Thoracic aorta (tissue), 2 donors: ENCODE results near the gene UVRAG. TPM values are rescaled to one million over a fixed set of nuclear protein-coding genes. Genes with fewer than 3 reads are reported as not detected.

Source experiments
- ATAC-seq: fragments of 150-250 bp; one replicate; pipeline ENCODE4 v1.8.0; 2017; ENCODE audit warnings: low read depth; ENCODE audit not compliant: insufficient number of reproducible peaks, low FRiP score
- DNase-seq: peaks from one replicate; pipeline ENCODE4 v3.0.0-alpha.2; 2020; ENCODE audit warnings: low spot score
- H3K27ac ChIP-seq, 2 donors: fragments of 200-600 bp; sonication (generic); 1 replicate in 1 of 2; 2 replicates in 1 of 2; pipeline ENCODE4 v1.5.1; 2016; ENCODE audit warnings: mild to moderate bottlenecking in 2 of 2, moderate library complexity in 2 of 2
- H3K27me3 ChIP-seq: fragments of 200-600 bp; sonication (generic); replicated peaks from 2 replicates; pipeline ENCODE4 v1.6.0; 2016; ENCODE audit warnings: mild to moderate bottlenecking; ENCODE audit not compliant: insufficient read depth
- H3K36me3 ChIP-seq: fragments of 200-600 bp; sonication (generic); one replicate; pipeline ENCODE4 v1.5.1; 2016
- H3K4me1 ChIP-seq, 2 donors: fragments of 200-600 bp; sonication (generic); 1 replicate in 1 of 2; 2 replicates in 1 of 2; pipeline versions ENCODE4 v1.5.1 to v1.6.0; 2016; ENCODE audit warnings: low read depth in 2 of 2, mild to moderate bottlenecking in 1 of 2; ENCODE audit not compliant: control insufficient read depth in 1 of 2
- H3K4me3 ChIP-seq: fragments of 200-600 bp; sonication (generic); 2 replicates; pipeline ENCODE4 v1.5.1; 2016; ENCODE audit warnings: mild to moderate bottlenecking
- H3K9me3 ChIP-seq: fragments of 200-600 bp; sonication (generic); 2 replicates; pipeline ENCODE4 v1.5.1; 2016
- CTCF ChIP-seq: fragments of 200-600 bp; sonication (generic); IDR thresholded peaks from one replicate; pipeline ENCODE4 v1.5.1; 2019; ENCODE audit warnings: antibody characterized with exemption
- total RNA-seq, 2 donors: library from RNA; depleted of rRNA; stranded (reverse); fragments of >200 nt; gene quantifications; one replicate each; pipeline versions ENCODE4 v1.1.0 to v1.2.3, GENCODE V29; 2016

UVRAG gene
- total RNA-seq, 2 donors from 2014 or later, result 20.4 to 27.7 TPM

DNA sequence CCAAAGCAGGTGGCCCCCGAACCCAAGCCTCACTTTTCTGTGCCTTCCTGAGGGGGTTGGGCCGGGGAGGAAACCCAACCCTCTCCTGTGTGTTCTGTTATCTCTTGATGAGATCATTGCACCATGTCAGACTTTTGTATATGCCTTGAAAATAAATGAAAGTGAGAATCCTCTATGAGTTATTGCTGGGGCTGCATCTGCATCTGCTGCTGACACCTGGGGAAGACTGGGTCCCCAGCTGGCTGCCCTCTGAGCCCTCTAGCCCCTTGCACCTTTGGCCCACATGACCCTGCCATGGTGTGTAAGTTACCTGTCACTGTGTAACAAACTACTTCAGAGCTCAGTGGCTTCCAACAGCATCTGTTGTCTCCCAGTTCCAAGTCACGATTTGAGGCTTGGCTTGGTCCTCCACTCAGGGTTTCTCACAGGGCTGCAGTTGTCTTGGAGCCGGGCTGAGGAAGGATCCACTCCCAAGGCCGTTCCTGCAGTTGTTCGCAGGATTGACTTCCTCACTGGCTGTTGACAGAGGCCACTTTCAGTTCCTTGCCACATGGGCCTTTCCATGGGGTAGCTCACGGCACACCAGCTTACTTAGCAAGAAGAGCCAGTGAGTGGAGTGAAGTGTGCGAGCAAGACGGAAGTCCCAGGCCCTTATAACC, 13.5 kb upstream of the UVRAG start:
- Histone ChIP-seq H3K27me3 (no peaks in the 10 kb centered on the region), H3K4me1 (no peaks in the 10 kb centered on the region), H3K36me3 (no peaks in the 10 kb centered on the region), H3K4me3 (no peak overlapping the region), H3K9me3 (no peaks in the 10 kb centered on the region), H3K27ac (no peak overlapping the region)
- DNase-seq (no peak), ATAC-seq (no peak)
- TF ChIP-seq CTCF, result no peak

GRCh38 chr11:75802021-75802912, 12.7 kb upstream of the UVRAG start:
- DNase-seq, result no peak
- ATAC-seq, result no peak
- no peaks in the 10 kb centered on the region for H3K4me1 ChIP-seq
- no peaks in the 10 kb centered on the region for H3K9me3 ChIP-seq
- no peaks in the 10 kb centered on the region for H3K27me3 ChIP-seq
- H3K27ac ChIP-seq, result no peak overlapping the region
- no peak for TF ChIP-seq CTCF
- H3K36me3 ChIP-seq, result no peaks in the 10 kb centered on the region
- H3K4me3 ChIP-seq, result no peak overlapping the region

DNA sequence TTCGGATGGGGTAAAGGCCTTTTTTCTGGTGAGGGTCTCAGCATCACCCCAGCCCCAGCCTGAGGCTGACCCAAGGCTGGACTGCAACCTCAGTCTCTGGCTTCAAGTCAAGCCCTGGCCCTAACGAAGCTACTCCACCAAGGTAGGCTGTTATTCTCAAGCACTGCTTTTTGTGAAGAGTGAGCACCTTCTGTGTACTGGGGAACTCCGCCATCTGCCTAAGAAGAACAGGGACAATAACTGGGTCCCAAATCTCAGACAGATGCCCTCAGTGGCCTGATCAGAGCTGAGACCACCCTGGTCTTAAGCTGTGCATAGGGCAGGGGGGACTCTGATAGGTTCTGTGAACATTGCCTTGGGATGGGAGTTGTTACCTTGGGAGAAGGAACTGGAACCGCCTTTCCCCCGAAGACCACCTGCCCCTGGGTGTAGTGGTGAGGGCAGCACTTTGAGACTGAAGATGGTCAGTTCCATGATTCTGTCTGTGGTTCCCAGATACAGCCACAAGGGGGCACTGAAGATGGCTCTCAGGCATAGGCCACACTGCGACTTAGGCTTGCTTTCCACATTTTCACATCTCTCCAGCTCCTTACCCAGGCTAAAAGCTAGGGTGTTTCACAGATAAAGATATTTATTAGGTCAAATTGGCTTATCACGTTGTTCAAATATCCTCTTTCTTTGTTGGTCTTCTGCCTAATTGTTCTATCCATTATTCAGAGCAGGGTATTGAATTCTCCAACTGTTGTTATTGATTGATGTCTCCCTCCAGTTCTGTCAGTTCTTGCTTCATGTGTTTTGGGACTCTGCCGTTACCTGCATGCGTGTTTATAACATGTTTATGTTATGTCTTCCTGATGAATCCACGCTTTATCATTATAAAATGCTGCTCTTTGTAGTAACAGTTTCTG, 11.8 kb upstream of the UVRAG start:
- Histone ChIP-seq H3K4me3 (no peak overlapping the region), H3K36me3 (no peaks in the 10 kb centered on the region), H3K9me3 (no peaks in the 10 kb centered on the region), H3K27ac (no peak overlapping the region), H3K27me3 (no peaks in the 10 kb centered on the region), H3K4me1 (no peaks in the 10 kb centered on the region)
- DNase-seq (peak; percentile 24), ATAC-seq (peak; percentile 52)
- TF ChIP-seq CTCF, result peak; percentile 94

DNA sequence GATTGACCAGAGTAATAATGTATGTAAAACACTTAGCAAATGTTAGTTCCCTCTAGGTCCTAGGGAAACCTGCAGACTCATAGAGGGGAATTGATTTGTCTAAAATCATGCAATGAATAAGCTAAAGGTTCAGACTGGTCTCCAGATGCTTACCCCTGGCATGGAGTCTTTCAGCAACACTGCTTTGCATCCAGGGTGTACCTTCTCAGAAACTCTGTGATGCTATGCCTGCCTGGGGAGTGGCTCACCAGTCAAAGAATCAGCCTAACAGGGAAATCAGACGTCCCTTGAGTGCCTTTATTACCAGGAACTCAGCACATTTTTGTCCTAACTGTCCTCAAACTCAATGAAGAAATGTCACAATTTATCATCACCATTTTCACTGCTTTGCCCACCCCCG, 5.9 kb upstream of the UVRAG start:
- Histone ChIP-seq H3K4me1 (peaks cover 0 to 8% of the 10 kb centered on the region in 2 donors), H3K27me3 (no peaks in the 10 kb centered on the region), H3K4me3 (no peak overlapping the region), H3K36me3 (no peaks in the 10 kb centered on the region), H3K27ac (no peak overlapping the region), H3K9me3 (no peaks in the 10 kb centered on the region)
- DNase-seq (no peak), ATAC-seq (no peak)
- TF ChIP-seq CTCF, result no peak
